ENCODE results near the gene SPINT2. TPM values are rescaled to one million over a fixed set of nuclear protein-coding genes. Genes with fewer than 3 reads are reported as not detected.
"Not testable (repeated sequence)": the region's sequence is repeated elsewhere in the genome, so short reads cannot be mapped to it uniquely, and the experiment has no call there.

SPINT2 gene, protein sequence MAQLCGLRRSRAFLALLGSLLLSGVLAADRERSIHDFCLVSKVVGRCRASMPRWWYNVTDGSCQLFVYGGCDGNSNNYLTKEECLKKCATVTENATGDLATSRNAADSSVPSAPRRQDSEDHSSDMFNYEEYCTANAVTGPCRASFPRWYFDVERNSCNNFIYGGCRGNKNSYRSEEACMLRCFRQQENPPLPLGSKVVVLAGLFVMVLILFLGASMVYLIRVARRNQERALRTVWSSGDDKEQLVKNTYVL
- total RNA-seq = 0.11 TPM in 1 of 2 replicates, not detected in the other
- 0.98 TPM for polyA plus RNA-seq (2012)

DNA sequence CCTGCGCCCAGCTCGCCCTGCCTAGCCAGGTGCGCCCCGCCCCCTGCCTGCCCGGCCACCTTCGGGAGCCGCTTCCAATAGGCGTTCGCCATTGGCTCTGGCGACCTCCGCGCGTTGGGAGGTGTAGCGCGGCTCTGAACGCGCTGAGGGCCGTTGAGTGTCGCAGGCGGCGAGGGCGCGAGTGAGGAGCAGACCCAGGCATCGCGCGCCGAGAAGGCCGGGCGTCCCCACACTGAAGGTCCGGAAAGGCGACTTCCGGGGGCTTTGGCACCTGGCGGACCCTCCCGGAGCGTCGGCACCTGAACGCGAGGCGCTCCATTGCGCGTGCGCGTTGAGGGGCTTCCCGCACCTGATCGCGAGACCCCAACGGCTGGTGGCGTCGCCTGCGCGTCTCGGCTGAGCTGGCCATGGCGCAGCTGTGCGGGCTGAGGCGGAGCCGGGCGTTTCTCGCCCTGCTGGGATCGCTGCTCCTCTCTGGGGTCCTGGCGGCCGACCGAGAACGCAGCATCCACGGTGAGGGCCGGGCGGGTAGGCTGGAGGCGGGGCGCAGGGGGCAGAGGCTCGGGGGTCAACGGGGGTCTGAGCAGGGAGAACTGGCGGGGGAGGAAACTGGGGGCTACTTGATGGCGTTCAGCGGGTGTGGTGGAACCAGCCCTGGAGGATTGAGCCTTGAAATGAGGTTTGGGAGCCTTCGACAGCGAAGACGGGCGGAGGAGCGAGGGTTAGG is at the start of gene SPINT2:
Gene SPINT2 (plus strand): TSS at position 88 of the 727 bp plus-strand sequence. CDS start 320 bp downstream, at position 408.
- DNase-seq (ENCODE audit: low read depth) = no peak

DNA sequence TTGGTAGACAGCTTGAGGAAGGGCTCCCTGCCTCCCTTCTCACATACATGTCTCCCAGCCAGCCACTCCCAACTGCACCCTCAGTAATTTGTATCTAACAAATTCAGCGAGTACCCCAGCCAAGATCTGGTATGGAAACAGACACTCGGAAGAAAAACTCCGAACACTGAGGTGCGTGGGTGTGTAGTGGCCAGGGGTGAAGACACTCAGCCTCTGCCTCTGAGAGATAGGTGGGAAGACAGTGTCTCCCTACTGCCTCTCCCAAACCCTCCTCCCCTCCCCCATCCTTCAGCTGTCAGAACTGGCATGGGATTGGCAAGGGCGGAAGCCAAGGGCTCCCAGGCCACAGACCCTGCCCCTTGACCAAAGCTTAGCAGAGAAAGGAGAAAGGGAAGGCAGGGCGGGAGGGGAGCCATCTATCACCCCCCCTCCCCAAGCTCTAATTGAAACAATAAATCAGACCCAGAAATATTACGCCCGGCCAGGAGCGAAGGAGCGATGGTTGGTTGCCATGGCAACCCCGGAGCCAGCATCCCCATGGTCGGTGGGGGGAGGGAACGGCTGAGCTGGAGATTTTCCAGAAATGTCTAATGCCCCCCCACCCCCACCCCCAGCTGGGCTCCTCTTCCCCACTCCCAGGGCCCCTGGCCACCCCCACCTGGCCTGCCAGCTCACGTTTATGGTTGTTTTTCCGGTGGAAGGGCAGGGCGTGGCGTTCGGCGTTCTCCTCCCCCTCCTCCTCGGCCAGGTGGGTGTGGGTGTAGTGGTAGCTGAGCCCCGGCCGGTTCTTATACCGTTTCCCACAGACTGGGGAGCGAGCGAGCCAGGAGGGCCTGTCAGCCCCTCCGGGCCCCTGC is 47.4 kb upstream of the SPINT2 start:
- peak; percentile 59 for DNase-seq (ENCODE audit: low read depth)

DNA sequence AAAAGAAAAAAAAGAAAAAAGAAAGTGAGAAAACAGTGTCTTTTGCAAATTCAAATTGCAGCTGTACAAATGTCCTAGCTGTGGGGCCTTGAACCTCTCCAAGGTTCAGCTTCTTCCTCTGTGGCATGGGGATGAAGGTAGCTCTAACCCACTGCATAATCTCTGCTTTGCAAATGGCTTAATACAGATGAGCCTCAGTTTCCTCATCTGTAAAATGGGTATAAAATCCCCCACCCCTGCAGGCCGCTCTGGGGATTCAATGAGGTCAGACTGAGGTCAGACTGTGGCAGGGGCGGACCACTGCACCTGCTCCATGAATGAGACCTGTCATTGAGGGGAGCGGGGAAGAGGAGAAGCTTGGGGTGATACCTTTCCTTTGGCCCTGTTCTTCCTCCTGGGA is 46.2 kb upstream of the SPINT2 start:
- DNase-seq (ENCODE audit: low read depth) = no peak

DNA sequence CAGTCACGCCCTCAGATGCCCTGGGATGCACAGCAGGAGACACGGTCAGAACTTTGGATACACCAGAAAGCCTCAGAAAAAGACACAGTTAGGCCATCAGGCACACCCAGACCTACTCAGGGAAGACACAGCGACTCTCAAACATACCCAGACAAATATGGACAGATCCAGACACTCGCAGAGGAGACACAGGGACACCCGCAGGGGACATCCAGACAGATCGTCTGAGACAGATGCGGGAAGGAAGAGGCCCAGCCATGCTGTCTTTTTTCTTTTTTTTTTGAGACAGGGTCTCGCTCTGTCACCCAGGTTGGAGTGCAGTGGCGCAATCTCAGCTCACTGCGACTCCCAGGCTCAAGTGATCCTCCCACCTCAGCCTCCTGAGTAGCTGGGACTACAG is 45.2 kb upstream of the SPINT2 start:
- no peak for DNase-seq (ENCODE audit: low read depth)

DNA sequence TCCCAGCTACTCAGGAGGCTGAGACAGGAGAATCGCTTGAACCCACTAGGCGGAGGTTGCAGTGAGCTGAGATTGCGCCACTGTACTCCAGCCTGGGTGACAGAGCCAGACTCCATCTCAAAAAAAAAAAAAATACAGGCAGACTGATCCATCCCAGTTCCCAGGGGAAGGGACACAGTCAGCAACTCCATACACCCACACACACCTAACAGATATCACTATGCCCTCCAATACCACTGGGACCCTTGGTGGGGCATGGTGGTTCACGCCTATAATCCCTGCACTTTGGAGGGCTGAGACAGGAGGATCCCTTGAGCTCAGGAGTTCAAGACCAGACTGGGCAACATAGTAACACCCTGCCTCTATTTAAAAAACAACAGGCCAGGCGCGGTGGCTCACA is 43.0 kb upstream of the SPINT2 start:
- DNase-seq (ENCODE audit: low read depth) = no peak

DNA sequence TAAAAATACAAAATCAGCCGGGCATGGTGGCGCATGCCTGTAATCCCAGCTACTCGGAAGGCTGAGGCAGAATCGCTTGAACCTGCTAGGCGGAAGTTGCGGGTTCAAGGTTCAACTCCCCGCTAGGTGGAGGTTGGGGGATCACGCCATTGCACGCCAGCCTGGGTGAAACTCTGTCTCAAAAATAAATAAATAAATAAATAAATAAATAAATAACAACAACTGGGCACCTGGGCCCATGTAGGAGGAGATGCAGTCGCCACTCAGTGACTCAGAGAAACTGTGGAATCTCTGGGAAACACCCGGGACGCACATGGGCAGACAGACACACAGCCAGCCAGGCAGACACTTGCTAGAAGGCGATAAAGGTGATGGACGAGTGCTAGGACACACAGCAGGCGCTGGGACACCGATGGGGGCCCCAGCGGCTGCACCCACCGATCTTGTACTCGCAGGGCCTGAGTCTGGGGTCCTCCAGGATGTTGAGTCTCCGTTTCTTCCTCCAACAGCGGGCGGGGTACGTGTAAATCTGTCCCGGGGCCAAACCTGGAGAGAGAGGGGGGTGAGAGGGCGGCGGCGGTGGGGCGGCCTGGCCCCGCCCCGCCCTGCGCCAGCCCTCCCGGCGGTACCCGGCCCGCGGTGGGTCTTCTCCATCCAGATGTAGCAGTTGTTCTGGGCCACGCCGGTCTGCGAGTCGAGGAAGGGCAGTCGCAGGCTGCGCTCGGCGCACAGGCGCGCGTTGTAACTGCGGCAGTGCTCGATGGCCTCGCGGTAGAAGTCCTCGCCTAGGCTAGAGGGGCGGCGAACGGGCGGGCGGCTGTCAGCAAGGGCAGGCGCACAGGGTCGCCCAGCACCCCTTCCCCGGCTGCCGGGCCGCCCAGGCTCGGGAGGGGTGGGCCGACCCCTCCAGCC is 42.2 kb upstream of the SPINT2 start:
- no peak for DNase-seq (ENCODE audit: low read depth)

DNA sequence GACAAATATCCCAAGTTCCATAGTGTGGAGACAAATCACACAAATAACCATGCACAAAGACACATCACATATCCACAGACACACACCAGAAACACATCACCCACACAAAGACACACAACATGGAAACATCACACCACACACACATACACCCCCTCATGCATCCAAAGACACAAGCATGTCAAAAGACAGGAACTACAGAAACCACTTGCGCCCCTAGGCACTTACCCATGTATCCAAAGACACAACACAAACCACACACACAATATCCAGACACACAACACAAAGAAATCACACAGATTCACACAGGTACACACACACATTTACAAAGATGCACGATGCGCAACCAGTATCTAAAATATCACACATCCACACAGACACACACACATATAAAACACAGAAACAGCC is 41.3 kb upstream of the SPINT2 start:
- no peak for DNase-seq (ENCODE audit: low read depth)

DNA sequence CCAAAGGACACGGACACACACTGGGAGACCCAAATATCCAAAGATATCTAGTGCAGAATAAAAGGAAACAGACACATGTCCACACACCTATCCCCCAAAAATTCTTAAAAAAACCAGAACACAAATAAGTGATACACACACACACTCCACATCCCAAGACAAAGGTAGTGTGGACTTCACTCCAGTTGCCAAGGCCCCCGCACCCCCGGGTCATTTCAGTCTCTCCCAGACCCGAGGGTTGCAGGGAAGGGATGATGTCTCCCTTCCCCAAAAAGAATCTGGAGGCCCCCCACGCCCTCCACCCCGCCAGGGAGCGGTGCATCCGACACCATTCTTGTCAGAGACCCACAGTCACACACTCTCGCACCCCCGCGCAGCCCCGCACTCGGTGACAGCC is 40.8 kb upstream of the SPINT2 start:
- no peak for DNase-seq (ENCODE audit: low read depth)

DNA sequence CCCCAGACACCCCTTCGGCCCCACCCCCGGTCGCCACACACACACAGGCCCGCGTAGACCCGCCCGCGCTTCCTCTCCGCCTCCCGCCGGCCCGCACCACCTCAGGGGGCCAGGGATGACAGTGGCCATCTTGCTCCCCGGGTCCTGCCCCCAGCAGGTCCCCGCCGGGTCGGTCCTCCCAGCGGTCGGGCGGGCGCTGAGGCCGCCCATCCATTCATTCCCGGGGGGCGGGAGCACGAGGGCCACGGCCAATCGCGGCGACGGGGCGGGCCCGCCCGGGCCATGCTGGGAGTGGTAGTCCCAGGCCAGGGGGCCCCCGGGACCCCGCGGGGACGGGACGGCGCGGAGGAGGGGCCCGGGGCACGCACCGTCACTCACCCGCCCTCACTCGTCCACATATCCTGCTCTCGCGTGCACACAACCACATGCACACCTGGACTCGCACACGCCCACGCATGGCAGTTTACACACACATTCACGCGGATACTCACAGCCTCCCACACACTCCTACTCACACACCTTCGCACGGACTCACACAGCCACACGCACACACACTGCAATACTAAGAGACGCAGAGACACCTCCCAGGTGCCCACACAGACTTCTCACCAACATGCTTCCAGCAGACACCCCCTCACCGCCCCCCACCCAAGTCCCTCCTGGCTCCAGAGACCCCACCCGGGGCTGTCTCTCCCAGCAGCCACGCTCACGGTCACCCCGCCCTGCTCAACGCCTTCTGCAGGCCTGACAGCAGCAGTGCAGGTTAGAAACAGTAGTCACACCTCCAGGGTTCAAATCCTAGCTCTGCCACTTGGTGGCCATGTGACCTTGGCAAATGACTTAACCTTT is 40.1 kb upstream of the SPINT2 start, which contains the start of gene DPF1:
Gene DPF1 (minus strand): TSS at position 209 of the 849 bp plus-strand sequence. CDS start 80 bp downstream, at position 129.
- DNase-seq (ENCODE audit: low read depth) = peak; percentile 74

DNA sequence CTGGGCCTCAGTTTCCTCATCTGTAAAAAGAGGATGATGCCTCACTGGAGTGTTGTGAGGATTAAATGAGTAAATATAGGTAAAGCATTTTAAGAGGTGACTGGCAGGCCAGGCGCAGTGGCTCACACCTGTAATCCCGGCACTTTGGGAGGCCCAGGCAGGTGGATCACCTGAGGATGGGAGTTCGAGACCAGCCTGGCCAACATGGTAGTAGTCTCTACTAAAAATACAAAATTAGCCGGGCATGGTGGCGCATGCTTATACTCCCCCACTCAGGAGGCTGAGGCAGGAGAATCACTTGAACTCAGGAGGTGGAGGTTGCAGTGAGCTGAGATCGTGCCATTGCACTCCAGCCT is 39.5 kb upstream of the SPINT2 start:
- not testable (repeated sequence) for DNase-seq (ENCODE audit: low read depth)

DNA sequence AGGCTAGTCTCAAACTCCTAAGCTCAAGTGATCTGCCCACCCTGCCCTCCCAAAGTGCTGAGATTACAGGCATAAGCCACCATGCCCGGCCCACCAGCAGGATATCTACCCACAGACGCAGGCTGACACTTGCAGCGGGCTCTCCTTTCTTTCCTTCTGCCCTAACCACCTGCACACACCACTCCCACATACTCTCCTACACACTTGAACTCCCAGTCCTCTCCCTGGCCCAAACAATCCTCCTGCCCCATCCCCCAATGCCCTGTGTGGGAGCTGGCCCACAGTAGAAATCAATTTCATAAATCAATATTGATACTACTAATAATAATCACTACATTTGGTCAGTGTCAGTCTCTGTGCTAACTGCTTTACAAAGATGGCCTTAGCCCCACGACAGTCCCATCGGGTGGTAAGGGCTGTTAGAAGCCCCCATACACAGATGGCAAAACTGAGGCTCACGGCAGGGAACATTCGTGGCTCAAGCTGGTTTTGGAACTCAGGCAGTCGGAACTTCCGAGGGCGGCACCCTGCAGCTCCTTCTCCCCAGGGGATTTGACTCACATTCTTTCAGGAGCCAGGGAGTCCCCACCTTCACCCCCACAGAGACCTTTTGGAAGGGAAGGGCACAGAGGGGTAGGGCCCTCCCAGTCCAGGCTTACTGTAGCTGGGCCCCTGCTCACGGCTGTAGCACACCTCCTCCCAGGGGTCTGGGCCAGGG is 36.9 kb upstream of the SPINT2 start:
- DNase-seq (ENCODE audit: low read depth) = no peak

DNA sequence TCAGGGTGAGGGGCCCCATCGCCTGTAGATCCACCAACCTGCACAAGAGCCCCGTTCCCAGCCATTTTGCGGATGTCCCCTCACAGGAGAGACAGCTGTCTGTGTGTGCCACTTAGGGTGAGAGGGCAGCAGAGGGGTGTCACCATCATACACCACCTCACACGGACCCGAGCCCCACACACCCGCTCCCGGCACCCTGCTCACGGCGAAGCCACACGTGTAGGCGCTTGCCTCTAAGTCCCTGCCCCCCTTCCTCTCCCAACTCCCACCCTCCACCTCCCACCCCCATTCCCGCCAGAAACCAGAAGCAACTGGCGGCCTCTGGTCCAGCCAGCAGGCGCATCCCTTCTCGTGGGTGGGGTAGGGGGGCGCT is 36.4 kb upstream of the SPINT2 start:
- DNase-seq (ENCODE audit: low read depth) = no peak

DNA sequence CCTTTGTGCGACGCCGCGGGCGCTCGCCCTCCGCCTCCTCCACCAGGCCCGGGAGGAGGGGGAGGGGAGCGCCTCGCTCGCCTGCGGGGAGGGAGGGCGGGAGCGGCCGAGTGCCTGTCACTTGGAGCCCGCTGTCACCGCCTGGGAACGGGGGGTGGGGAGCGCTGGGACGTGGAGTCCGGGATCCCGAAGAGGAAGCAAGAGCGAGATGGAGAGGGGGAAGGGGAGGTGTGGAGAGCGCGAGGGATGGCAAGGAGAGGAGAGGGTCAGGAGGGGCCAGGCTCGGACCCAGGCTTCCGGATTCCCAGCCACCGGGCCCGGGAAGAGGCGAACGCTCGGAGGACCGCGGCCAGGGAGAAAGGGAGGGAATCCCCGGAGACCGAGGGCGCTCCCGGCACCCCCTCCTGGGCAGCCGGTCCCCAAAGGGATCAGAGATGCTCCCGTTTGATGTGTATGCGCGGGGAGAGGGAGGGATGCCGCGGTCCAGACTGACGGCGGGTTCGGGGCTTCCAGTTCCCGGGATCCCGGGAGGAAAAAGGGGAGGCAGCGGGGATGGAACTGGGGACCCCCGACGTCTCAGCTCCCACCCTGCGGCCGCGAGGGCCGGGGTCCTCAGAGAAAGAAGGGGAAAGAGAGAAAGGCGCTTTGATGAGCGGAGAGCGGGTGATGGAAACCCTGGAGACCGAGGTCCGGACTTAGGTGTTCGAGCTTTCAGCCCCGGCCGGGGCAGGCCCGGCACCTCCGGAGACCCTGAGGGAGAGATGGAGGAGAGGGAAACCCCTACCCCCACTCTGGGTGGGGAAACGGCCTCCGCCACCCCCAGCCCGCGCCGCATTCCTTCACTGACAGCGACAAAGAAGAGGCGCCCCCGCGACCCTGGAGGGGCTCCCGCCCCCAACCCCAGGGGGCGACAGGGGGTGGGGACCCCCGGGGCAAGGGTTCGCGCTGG is 35.6 kb upstream of the SPINT2 start:
- no peak for DNase-seq (ENCODE audit: low read depth)

DNA sequence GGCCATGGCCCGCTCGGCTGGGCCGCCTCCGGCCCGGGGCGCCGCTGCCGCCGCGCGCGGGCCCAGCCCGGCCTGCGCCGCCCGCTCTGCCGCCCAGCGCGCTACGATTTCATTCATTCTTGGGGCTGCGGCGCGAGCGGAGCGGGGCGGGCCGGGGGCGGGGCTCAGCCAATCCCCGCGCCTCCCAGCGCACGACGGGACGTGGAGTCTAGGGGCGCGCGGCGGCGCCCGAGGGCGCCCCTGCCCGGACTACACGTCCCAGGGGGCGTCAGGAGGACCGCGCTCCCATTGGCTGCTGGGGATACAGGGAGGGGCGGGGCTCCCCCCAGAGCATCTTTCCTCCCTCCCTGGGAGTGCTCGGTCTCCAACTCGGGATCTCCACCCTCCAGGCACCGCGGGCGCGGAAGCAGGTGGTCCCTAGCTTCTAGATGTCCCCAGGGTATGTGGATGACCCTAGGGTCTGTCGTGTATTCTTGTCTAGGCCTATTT is 34.7 kb upstream of the SPINT2 start:
- peak; percentile 88 for DNase-seq (ENCODE audit: low read depth)

DNA sequence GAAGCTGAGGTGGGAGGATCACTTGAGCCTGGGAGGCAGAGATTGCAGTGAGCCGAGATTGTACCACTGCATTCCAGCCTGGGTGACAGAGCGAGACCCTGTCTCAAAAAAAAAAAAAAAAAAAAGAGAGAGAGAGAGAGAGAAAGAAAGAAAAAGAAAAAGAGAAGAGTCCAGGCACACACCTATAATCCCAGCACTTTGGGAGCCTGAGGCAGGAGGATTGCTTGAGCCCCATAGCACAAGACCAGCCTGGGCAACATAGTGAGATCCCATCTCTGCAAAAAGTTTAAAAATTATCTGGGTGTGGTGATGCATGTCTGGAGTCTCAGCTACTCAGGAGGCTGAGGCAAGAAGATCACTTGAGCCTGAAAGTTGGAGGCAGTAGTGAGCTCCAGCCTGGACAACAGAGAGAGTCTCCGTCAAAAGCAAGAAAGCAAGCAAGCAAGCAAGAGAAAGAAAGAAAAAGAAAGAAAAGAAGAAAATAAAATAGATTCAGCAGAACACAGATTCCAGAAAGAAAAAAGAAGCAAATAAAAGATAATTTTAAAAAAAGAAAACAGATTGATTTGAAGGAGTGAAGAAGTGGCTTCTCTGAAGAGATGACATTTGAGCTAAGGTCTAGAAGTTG is 33.8 kb upstream of the SPINT2 start:
- not testable (repeated sequence) for DNase-seq (ENCODE audit: low read depth)

DNA sequence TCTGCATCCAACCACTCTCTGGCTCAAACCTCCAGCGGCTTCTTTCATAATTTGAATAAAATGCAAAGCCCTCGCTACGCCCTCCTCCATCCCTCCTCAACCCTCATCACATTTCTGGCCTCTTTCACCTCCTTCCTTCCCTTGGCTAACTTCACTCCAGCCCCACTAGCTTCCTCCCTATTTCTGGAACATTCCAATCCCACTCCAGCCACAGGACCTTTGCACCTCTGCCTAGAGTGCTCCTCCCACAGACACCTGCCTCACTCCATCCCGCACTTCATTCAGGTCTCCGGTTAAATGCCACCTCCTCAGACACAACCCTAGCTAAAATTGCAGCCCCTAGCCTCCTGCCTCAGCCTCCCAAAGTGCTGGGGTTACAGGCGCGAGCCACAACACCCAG is 32.5 kb upstream of the SPINT2 start:
- no peak for DNase-seq (ENCODE audit: low read depth)

DNA sequence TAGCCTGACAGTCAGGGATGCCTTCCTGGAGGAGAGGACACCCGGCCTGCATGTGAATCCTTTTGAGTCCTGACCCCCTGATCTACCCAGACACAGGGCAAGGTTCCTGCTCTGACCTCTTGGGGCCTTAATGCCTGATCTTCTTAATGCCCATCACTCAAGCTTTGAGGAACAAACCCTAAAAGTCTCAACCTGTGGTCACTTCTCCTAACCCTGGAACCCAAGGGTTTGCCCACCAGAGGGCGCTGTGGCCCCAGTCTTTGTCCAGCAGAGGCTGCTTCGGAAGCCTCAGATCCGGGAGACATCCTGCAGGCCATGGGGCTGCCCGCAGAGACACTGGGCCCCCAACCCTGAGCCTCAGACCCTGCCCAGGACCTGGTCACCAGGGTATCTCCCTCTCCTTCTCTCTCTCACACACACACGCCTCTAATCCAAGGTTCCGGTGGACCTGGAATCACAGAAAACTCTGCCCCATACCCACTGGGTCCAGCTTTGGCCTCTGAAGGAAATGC is 30.6 kb upstream of the SPINT2 start:
- peak; percentile 76 for DNase-seq (ENCODE audit: low read depth)
